HG02610 (cell line): ENCODE measurements around the gene SUSD6.
"Not testable (repeated sequence)": the region's sequence is repeated elsewhere in the genome, so short reads cannot be mapped to it uniquely, and the experiment has no call there.

Source experiments
- ATAC-seq: cut with Tn5 transposase; IDR thresholded peaks from one replicate; pipeline ENCODE4 v1.9.1; 2021; ENCODE audit warnings: mild to moderate bottlenecking, moderate library complexity; ENCODE audit not compliant: unreplicated experiment

The SUSD6 gene

GRCh38 chr14:69711065-69711464 lies 99.7 kb downstream of the SUSD6 start:
- ATAC-seq = no peak

- no peak for ATAC-seq
These were observed 100.1 kb downstream of the SUSD6 start for GRCh38 chr14:69711477-69711876.

- ATAC-seq = no peak
These were observed 100.6 kb downstream of the SUSD6 start for GRCh38 chr14:69711881-69712560.

DNA sequence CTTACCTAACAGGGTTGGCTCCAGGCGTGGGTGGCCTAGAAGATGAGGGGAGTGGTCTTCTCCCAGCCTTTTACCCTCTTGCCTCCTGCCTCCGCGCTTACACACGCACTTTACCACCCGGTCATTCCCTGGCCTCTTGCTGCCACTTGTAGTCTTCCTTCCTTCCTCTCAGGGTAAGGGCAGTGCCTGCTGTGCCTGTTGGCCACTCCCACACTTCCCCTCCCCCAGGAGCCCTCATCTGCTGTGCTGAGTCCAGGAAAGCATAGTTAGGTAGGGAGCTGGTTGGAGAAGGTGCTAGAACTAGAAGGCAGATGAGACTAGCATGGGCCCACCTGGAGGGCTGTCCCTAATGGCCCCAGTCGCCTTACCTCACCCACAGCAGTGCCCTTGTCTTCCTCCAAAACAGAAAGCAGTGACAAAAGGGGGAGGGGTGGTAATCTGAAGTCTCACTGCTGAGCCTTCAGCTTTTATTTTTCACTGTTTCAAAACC lies 101.2 kb downstream of the SUSD6 start:
- no peak for ATAC-seq

GRCh38 chr14:69713209-69713781 lies 101.9 kb downstream of the SUSD6 start:
- ATAC-seq = no peak

GRCh38 chr14:69713993-69714679 lies 102.7 kb downstream of the SUSD6 start:
- ATAC-seq = no peak

- no peak for ATAC-seq
These were observed 104.5 kb downstream of the SUSD6 start for GRCh38 chr14:69715725-69716477.

- no peak for ATAC-seq
These were observed 105.2 kb downstream of the SUSD6 start for GRCh38 chr14:69716478-69717187.

- ATAC-seq = not testable (repeated sequence)
These were observed 107.2 kb downstream of the SUSD6 start for GRCh38 chr14:69718614-69719013.

DNA sequence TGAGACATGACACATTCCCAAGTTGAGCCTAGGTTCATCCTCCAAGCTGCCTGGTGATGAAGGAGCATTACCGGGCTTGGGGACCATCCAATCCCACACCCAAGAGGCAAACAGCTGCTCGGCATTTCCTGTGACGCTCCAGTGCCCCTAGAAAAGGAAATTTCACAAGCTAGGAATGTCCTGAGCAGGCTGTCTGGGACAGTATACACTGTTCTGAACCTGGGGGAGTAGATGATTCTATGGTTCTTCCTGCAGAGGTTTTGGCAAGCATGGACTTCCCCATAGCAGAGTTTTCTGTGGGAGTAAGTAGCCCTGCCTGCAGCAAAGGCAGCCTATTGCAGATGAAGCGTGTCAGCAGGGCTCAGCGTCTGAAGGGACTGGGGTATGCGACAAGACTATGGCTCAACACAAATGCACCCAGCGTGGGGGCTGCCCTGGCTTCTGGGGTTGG lies 108.1 kb downstream of the SUSD6 start:
- ATAC-seq = no peak

DNA sequence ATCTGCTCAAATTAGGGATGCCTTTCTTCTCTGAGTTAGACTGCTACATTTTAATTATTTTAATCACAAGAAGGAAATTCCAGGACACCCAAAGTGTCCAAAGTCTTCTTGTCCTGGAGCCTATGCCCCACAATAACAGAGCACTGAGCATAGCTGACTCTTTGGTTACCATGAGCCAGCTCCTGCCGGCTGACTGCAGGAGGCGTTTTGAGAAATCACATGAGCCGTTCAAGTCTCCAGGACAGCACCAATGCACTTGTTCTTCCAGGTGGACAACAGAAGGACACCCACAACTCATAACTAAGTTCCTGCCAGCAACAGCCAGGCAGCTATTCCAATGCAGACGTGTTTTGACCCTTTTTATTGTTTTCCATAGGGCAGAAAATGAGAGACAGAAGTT lies 109.5 kb downstream of the SUSD6 start:
- no peak for ATAC-seq

- ATAC-seq = peak; percentile 79
These were observed 115.5 kb downstream of the SUSD6 start for GRCh38 chr14:69726761-69727511.

DNA sequence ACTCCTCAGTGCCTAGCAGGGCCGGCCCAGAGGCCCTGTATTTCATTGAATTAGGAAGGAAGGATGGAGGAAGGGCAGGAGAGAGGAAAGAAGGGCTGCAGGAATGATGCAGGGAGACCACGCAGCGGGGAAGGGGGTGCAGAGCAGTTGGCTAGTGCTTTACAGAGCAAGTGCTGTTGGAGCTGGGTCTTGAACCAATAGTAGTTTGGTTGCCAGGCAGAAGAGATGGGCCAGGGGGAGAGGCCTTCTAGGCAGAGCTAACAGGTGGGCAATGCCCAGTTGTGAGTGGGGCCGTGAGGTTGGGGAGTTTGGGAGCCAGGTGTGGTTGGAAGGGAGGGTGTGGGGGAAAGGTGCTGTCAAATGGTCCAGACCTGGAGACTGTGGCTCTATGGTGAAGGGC lies 116.5 kb downstream of the SUSD6 start:
- no peak for ATAC-seq

GRCh38 chr14:69731919-69732598 lies 120.7 kb downstream of the SUSD6 start:
- not testable (repeated sequence) for ATAC-seq

DNA sequence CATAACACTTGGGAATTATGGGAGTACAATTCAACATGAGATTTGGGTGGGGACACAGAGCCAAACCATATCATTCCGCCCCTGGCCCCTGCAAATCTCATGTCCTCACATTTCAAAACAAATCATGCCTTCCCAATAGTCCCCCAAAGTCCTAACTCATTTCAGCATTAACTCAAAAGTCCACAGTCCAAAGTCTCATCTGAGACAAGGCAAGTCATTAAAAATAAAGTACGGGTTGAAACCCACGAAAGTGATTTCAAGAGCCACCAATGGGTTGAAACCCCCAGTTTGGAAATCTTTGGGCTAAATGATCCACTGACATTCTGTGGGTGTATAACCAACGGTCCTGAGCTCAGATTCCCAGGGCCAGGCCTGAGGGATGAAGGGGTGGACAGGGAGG lies 125.0 kb downstream of the SUSD6 start:
- ATAC-seq = not testable (repeated sequence)

GRCh38 chr14:69741055-69741454 lies 129.7 kb downstream of the SUSD6 start:
- no peak for ATAC-seq

GRCh38 chr14:69749956-69750355 lies 138.6 kb downstream of the SUSD6 start:
- ATAC-seq = no peak

GRCh38 chr14:69750495-69750894 lies 139.1 kb downstream of the SUSD6 start:
- ATAC-seq = no peak

- no peak for ATAC-seq
These were observed 141.4 kb downstream of the SUSD6 start for GRCh38 chr14:69752773-69753172.
